HFFc6 (cell line): Measurements from ENCODE around the gene ZKSCAN8. TPM values are rescaled to one million over a fixed set of nuclear protein-coding genes. Genes with fewer than 3 reads are reported as not detected.
A peak's percentile ranks its signal among the peaks of the same experiment; 100 is the strongest.

Experiments
- DNase-seq: peaks from one replicate; pipeline ENCODE4 v3.0.0-alpha.2; 2018
- H3K27ac Mint-ChIP-seq: 2 replicates; pipeline ENCODE4 v1.8.0; 2020; ENCODE audit warnings: mild to moderate bottlenecking, mixed read lengths
- H3K27me3 Mint-ChIP-seq: 2 replicates; pipeline ENCODE4 v1.8.0; 2021; ENCODE audit warnings: mild to moderate bottlenecking, moderate library complexity, mixed read lengths; ENCODE audit not compliant: insufficient read depth
- H3K36me3 Mint-ChIP-seq: 2 replicates; pipeline ENCODE4 v1.8.0; 2021; ENCODE audit warnings: low read depth, mixed read lengths
- H3K4me1 Mint-ChIP-seq: 2 replicates; pipeline ENCODE4 v1.8.0; 2020; ENCODE audit warnings: low read depth, mixed read lengths
- H3K4me3 Mint-ChIP-seq: 2 replicates; pipeline ENCODE4 v1.8.0; 2020; ENCODE audit warnings: mild to moderate bottlenecking, moderate library complexity, mixed read lengths
- H3K9me3 Mint-ChIP-seq: 2 replicates; pipeline ENCODE4 v1.8.0; 2020; ENCODE audit warnings: mild to moderate bottlenecking, mixed read lengths
- total RNA-seq, 6 experiments: library from RNA; stranded (reverse); fragmentation: NEBNext Ultra II Directional; extraction: Animal tissue kit (Norgen Biotek cat#: 25700); gene quantifications; 2 replicates in 1 of 6; 3 replicates in 5 of 6; pipeline ENCODE4 v1.2.3, GENCODE V29; 2021
- TF ChIP-seq, protein P1 (sequence below): fragments of 200-600 bp; sonication (generic); IDR thresholded peaks from 2 replicates; pipeline ENCODE4 v1.5.0; 2021; ENCODE audit warnings: antibody characterized with exemption, mild to moderate bottlenecking

The ZKSCAN8 gene
- total RNA-seq, 6 experiments from 2014 or later = 13.2 to 15.3 (median 14.0) TPM

DNA sequence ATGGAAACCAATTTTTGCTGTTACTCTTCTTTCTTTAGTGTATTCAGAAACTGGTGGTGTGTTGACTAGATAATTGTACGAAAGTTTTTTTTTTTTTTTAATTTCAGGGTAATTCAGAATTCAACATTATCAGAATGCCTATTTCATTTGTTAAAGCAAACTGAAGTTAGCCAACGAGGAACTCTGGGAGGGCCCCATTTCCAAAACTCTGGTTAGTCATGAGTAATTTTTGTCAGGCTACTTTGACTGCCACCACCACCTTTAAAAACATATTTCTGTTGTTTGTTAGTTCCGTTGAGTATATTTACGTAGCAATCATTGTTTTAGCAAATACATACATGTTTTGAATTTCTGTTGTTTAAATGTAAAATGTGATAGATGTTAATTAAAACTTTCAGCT lies 763 bp downstream of the ZKSCAN8 start:
- DNase-seq = no peak
- TF ChIP-seq, protein P1, sequence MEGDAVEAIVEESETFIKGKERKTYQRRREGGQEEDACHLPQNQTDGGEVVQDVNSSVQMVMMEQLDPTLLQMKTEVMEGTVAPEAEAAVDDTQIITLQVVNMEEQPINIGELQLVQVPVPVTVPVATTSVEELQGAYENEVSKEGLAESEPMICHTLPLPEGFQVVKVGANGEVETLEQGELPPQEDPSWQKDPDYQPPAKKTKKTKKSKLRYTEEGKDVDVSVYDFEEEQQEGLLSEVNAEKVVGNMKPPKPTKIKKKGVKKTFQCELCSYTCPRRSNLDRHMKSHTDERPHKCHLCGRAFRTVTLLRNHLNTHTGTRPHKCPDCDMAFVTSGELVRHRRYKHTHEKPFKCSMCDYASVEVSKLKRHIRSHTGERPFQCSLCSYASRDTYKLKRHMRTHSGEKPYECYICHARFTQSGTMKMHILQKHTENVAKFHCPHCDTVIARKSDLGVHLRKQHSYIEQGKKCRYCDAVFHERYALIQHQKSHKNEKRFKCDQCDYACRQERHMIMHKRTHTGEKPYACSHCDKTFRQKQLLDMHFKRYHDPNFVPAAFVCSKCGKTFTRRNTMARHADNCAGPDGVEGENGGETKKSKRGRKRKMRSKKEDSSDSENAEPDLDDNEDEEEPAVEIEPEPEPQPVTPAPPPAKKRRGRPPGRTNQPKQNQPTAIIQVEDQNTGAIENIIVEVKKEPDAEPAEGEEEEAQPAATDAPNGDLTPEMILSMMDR = no peak
- peaks cover 48% of the 10 kb centered on the region for H3K4me1 Mint-ChIP-seq
- peaks cover 34% of the 10 kb centered on the region for H3K36me3 Mint-ChIP-seq
- no peaks in the 10 kb centered on the region; the same call in 1 of the 2 replicates for H3K27me3 Mint-ChIP-seq
- peak overlapping the region; percentile 93 for H3K27ac Mint-ChIP-seq
- H3K9me3 Mint-ChIP-seq = no peaks in the 10 kb centered on the region
- peak overlapping the region; percentile 95 for H3K4me3 Mint-ChIP-seq

DNA sequence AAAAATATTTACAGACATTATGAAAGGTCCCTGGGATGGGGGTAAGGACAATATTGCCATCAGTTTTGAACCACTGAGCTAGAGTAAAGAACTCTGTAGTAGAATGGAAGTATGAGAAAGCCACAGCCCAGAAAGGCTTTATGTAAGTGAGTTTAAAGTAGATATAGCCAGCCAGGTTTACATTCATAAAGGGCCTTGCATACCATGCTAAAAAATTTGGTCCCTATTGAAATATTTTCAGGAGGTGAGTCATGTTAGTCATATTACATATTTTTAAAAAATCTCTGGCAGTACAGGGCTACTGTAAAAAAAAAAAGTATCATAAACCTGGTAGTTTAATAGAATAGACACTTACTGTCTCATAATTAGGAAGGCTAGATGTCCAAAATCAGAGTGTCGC lies 3.5 kb downstream of the ZKSCAN8 start:
- DNase-seq = no peak
- no peak overlapping the region for H3K4me3 Mint-ChIP-seq

DNA sequence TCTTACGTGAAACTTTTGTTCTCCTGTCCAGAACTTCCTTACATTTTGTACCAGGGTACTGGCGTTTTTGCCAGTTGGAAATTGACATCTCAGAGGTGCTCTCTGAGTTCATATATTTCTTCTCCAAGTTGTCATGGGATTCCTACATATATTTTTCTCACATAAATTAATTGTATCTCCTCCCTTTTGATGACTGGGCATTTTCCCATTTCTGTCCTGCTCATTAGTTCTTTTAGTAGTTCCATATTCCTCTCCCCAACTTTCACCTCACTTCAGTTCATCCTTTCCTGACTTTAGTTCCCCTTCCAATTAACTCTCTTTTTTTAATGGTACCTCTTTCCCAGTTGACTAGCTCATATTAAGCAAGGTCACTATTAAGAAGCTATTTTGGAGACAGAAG lies 10.8 kb downstream of the ZKSCAN8 start:
- Mint-ChIP-seq H3K4me1 (no peaks in the 10 kb centered on the region), H3K4me3 (no peak overlapping the region), H3K27me3 (no peaks in the 10 kb centered on the region), H3K27ac (no peak overlapping the region), H3K9me3 (peaks cover 8% of the 10 kb centered on the region), H3K36me3 (peaks cover 63% of the 10 kb centered on the region)
- no peak for DNase-seq
- TF ChIP-seq, protein P1 = no peak

More for the DNA sequence above, 3.5 kb downstream of the ZKSCAN8 start:
- Mint-ChIP-seq H3K9me3 (no peaks in the 10 kb centered on the region), H3K4me1 (peaks cover 35% of the 10 kb centered on the region), H3K36me3 (peaks cover 45% of the 10 kb centered on the region), H3K27me3 (no peaks in the 10 kb centered on the region; the same call in 1 of the 2 replicates), H3K27ac (no peak overlapping the region)
- TF ChIP-seq, protein P1 = no peak

DNA sequence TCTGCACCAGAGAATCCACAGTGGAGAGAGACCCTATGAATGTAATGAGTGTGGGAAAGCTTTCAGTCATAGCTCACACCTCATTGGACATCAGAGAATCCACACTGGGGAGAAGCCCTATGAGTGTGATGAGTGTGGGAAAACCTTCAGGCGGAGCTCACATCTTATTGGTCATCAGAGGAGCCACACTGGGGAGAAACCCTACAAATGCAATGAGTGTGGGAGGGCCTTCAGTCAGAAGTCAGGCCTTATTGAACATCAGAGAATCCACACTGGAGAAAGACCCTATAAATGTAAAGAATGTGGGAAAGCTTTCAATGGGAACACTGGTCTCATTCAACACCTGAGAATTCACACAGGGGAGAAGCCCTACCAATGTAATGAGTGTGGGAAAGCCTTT lies 11.9 kb downstream of the ZKSCAN8 start:
- H3K4me1 Mint-ChIP-seq = no peaks in the 10 kb centered on the region
- no peak for DNase-seq
- TF ChIP-seq, protein P1 = no peak
- peaks cover 8% of the 10 kb centered on the region for H3K9me3 Mint-ChIP-seq
- H3K36me3 Mint-ChIP-seq = peaks cover 65% of the 10 kb centered on the region
- no peak overlapping the region for H3K4me3 Mint-ChIP-seq
- no peaks in the 10 kb centered on the region for H3K27me3 Mint-ChIP-seq
- H3K27ac Mint-ChIP-seq = no peak overlapping the region

DNA sequence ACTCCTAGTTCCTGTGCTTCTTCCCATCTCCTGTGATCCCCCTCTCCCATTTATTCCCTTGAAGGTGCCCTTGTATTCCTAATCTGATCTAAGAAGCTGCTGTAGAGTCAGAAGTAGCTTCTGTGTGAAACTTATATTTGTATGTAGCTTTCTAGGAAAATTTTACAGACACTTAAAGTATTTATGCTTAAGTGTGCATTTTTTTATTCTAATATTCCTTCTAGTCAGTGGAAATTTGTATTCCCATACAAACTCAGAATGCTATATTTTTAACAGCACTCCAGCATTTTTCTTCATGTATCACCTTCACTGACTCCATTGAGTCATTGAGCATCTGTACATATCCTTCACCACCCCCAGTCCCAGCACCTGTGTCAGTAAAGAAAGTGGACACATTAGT lies 12.7 kb downstream of the ZKSCAN8 start:
- TF ChIP-seq, protein P1 = no peak
- peaks cover 70% of the 10 kb centered on the region for H3K36me3 Mint-ChIP-seq

DNA sequence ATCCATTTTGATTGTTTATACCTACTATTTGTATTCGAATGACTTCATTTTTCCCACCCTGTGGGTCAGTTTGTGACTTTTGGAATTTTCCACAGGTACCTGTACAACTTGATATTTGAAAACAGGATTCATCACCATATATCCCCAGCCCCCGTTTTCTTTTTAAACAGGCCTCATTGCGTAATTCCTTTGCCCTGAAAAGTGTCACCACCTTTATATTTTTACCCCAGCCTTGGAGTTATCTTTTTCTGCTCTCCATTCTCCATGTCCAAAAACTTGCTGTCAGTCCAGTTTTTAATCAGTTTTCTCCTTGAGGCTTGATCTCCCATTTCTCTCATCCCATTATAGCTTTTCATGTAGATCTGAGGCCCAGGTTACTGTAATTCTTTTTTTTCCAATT lies 16.6 kb downstream of the ZKSCAN8 start:
- no peak overlapping the region for H3K27ac Mint-ChIP-seq
- peaks cover 39% of the 10 kb centered on the region for H3K36me3 Mint-ChIP-seq
- H3K4me3 Mint-ChIP-seq = no peak overlapping the region
- H3K9me3 Mint-ChIP-seq = no peaks in the 10 kb centered on the region
- TF ChIP-seq, protein P1 = no peak
- H3K4me1 Mint-ChIP-seq = peaks cover 22% of the 10 kb centered on the region
- H3K27me3 Mint-ChIP-seq = no peaks in the 10 kb centered on the region; the same call in 1 of the 2 replicates
- DNase-seq = no peak

More for the DNA sequence above, 12.7 kb downstream of the ZKSCAN8 start:
- H3K4me3 Mint-ChIP-seq = no peak overlapping the region
- DNase-seq = no peak
- H3K27ac Mint-ChIP-seq = no peak overlapping the region
- no peaks in the 10 kb centered on the region for H3K4me1 Mint-ChIP-seq
- no peaks in the 10 kb centered on the region for H3K27me3 Mint-ChIP-seq
- H3K9me3 Mint-ChIP-seq = peaks cover 8% of the 10 kb centered on the region
